ENCODE measurements around the gene MAML3.

MAML3 gene

DNA sequence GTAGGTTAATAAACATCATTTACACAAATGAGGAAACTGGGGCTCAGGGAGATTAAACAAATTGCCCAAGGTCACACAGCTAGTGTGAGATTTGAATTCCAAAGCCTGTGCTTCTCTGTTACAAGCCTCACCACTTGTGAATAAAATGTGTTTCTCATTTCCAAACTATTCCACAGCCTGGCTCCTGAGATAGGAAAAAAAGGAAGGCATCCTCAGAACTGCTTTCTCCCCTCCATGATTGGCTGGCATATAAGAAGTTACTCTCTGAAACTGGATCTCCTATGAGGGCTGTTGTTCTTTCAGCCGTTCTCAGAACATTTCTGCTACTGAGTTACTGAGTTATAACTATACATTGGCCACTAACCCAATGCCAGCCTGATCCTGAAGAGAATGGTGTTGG, 237.9 kb downstream of the MAML3 start:
- no peak for DNase-seq

DNA sequence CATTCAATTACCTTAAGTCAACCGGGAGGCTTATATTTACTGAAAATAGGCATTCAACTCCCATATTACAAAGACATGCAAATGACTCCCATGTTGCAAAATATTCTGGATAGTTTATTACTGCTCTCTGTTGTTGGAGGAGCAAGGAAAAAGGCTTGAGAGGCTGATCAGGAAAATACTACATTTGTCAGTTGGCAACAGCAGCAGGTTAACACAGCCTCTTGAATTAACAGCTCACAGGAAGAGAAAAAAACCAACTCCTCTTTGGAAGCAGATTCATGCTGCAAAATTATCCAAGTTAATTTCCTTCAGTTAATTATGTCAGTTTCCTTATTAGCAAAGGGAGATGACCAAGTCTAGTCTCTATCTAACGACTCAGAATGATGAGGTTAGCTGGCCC, 238.9 kb downstream of the MAML3 start:
- peak; percentile 11 for DNase-seq

DNA sequence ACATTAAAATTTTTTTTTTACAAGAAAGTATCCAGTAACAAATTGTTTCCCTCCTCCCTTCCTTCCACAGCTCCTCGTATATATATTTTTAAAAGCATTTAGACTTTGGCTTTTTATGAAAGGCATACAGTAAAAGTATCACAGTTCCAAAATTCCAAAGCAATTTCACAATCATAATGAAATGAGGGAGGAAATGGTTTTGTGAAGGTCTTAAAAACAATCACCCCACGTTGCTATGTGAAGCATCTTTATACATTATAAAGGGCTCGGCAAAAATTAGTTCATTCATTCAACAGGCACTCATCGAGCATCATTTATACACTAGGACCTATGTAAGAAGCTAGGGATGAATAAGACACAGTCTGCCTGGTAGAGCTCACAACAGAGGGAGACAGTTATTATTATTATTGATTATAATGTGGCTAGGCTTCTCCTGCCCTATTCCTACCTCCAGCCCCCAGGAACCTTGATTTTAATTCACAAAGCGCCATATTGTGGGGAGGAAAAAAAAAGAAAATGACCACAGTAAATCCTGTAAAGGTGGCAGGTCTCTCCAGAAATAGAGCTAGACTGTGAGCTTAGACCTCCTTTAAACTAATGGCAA, 239.9 kb downstream of the MAML3 start:
- no peak for DNase-seq

DNA sequence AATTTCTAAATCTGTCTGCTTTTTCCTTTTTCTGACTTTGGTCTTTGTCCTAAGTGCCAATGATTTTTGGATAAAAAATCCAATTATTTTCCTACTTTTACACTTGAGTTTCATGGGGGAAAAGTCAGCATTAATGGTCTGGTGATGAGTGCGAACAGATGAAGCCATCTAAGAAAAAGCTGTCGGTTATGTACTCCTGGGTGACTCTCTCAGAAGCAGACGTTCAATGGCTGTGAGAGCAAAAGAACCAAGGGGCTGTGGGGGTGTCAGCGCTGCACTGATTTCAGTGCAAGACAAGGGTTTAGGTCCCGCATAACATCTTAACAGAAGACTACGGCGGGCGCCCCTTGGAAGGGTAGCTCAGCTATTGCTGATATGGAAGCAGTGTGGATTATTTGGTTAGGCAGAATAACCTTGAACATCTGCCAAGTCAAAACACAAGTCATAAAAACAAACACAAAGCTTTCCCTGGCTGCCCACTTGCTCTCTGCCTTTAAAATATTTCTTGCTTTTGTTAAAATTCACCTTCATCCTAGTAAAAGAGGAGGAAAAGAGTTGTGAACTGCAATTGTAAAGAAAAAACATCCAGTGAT, 240.5 kb downstream of the MAML3 start:
- peak; percentile 19 for DNase-seq

DNA sequence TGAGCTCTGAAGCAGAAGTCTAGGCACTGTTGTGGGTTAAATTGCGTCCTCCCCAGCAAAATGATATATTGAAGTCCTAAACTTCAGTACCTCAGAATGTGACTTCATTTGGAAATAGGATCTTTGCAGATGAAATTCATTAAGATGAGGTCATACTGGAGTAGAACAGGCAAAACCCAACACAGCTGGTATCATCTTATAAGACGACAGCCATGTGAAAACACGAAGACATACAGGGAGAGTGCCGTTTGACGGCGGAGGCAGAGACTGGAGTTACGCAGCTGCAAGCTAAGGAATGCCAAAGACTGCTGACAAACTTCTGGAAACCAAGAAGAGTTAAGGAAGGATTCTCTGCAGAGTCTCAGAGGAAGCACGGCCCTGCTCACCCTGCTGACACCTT, 241.5 kb downstream of the MAML3 start:
- no peak for DNase-seq

DNA sequence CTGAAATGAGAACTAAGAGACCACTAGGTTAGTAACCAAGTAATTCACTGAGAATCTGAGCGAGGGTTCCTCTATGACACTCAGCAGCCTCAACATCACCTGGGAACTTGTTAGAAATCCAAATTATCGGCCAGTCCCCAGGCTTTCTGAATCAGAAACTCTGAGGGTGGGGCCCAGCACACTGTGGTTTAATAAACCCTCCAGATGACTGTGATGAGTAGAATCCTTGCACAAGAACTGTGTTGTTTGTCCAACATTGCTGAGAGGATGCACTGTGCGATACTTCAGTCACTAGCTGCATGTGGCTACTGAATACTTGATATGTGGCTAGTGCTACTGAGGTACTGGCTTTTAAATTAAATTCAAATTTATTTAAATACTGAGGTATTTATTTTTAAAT, 243.9 kb downstream of the MAML3 start:
- no peak for DNase-seq

DNA sequence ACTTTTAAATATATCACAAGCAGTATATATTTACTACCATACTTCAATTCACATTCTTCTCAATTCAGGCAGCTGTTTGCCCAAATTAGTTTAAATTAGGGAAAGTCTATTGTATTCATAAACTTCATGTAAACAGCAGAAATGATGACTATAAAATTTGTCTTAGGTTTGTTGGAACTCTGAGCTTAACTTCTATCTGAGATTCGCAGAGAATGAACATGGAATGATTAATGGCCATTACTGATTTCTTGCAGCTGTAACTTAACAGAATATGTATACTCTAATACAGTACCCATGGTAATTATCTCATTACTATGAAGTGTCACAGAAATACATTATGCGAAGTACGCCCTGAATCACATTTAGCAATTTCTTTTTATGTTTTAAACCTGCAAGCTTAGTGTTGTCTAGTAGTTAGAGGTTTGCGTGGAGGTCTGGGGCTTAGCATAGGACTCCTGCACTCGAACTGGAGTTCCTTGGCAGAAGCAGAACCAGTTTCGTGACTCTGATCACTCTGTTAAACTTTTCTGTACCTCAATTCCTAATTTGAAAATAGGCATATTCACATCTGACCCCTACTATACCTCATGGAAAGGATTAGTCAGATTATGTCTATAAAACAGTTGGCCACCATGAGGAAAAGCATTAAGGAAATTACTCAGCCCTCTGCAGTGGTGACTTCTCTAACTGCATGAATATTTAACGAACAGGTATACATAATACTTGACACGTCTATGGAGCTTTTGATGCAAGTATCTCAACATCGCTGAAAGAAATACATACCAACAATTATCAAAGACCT, 245.1 kb downstream of the MAML3 start:
- DNase-seq = no peak

DNA sequence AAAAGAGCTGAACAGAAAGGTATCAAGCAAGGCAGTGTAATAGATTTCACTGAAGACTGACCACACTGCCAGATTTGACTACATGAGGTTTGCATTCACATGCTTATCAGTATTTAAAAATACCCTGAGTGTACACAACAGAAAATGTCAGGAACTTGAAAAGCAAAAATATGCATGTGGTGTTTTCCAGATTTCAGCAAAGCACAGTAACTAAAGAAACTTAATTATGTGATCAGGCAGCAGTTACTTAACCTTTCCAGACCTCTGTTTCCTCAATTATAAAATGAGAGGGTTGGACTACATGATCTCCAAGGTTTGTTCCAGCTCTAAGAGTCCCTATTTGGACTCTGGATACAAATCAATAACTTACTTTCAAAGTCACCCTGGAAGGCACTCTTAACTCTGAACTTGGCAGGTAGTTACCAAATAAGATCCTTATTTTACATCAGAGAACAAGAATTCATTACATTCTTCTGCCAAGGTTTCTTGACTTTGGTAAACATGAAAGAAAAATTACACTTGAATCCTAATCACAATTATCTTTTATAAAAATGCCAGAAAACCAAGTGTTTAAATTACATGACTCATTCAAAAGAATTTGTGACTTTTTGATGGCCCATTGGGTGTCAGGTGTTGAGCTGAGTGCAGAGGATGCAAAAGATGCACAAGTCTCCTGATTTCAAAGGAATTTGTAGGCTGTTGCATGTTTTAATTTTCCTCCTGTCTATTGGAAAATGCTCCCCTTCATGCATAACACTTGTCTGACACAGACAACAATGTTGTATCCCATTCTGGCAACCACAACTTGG, 246.8 kb downstream of the MAML3 start:
- DNase-seq = no peak

DNA sequence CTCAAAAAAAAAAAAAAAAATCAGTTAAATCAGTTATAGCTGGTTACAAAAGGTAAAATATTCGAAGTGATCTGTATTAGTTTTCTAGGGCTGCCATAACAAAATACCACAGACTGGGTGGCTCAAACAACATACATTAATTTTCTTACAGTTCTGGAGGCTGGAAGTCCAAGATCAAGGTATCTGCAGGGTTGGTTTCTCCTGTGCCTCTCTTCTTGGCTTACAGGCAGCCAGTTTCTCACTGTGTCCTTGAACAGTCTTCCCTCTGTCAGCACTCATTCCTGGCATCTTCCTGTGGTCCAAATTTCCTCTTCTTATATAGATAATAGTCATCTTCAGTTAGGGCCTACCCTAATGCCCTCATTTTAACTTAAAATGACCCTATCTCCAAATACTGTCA, 248.5 kb downstream of the MAML3 start:
- DNase-seq = no peak

DNA sequence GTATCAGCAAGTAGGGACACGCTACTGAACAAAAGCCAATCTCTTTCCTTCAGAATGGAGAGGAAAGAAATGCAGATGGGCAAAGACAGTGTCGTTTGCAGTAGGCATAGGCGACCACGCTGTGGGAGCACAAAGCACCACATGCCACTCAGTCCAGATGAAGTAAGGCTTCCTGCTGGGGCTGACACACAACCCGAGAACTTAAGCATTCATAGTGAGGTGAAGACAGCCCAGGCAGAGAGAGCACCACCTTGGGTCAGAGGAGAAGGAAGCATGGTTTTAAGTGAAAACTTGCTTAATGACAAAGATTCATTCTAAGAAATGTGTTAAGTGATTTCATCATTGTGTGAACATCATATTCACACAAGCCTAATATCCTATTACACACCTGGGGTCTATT, 249.6 kb downstream of the MAML3 start:
- no peak for DNase-seq

DNA sequence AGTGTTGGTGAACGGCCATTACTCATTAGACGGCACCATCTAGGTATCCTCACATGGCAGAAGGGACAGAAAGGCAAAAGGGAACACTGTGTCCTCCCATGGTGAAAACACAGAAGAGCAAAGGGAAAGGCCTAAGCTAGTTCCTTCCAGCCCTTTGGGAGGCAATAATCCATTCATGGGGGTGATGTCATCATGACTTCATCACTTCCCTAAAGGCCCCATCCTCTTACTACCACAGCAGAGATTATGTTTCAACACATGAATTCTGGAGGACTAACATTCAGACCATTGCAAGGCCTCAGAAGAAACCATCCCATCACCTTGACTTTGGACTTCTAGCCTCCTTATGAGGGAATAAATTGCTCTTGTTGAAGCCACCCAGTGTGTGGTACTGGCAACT, 250.1 kb downstream of the MAML3 start:
- no peak for DNase-seq

DNA sequence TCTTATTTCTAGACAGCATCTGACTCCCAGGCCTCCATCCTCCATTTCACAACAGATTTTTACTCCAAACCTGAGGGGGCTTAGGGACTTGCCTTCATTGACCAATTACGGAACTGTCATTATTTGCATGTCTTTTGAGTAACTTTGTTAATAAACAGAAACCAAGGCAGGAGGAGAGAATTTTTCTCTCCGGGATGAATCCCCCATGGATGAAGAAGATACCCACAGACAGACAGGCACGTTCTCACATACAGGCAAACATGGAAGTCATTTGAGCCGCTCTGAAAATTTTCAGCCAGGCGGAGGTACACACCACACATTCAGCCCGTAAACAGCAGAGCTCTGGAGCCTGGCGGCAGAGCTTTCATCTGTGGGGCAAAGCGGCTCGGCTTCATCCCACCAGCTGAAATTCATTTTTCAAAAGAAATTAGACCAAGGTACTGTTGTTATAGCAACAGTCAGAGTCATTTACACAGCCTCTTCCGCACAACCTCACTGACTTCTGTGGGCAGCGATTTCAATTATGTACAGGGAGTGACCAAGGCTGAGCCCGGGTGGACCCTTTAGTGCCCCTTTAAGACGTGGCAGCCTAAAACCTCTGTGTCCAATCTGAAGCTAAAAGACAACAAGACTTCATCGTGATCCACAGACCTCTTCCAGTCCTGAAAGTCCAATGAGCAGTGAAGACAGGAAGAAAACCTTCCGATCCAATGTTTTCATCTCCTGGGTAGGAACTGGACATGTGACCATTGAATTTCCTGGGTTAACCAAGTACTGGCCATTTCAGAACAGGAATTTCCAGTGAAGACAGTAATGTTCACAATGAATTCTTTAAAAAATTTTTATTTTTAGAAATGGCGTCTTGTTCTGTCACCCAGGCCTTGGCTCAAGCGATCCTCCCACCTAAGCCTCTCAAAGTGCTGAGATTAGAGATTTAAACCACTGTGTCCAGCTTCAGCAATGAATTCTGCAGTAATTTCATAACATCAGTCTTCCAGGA, 251.4 kb downstream of the MAML3 start:
- DNase-seq = no peak

DNA sequence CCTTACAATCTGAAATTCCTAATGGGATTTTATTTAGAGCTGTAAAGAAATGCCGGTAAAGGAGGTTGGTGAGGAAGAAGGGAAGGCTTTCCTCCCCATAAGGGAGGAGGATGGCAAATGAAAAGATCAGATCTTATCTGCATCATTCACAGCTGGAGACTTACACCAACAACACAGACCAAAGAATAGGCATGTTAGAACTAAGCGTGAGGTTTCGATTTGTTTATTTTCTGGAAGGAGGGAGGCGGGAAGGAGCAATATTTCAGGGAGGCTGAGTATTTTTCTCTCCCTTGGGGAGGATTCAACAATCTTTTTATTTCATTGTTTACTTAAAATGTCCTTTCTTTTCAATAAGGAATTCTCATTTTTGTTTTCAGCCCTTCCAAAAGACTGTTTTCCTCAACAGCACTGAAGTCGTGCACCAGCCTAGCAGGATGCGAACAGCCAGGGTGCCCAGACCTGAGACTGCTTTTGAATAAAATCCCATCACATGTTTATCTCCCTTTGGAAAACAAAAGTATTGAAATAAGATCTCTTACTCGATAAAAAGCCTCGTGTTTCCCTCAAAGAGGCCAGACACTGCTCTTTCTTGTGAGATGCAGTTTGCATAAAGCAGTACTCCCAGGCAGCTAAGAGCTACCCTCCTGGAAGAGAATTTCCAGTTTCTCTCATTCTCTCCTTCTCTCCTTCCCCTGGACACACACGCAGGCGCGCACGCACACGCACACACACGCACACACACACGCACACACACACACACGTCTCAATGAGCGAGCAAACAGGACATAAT, 252.3 kb downstream of the MAML3 start:
- DNase-seq = peak; percentile 28

DNA sequence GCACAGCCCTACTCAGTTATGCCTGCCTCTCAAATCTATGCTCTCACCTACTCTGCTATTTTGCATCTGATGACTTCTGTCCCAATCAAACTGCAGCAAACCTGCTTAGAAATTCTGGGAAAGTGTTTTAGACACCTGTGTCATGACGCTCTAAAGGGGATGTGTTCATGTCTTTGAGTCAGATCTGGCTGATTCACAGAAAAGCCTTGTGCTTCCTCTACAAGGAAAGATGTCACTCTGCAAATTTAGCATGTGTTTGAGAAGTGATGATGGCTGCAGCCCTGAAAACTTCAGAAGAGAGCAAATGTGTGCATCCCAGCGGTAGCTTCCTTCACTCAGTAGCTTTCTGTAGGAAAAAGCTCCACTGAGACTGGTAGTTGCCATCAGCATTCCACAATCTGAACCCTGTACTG, 253.0 kb downstream of the MAML3 start:
- DNase-seq = no peak

DNA sequence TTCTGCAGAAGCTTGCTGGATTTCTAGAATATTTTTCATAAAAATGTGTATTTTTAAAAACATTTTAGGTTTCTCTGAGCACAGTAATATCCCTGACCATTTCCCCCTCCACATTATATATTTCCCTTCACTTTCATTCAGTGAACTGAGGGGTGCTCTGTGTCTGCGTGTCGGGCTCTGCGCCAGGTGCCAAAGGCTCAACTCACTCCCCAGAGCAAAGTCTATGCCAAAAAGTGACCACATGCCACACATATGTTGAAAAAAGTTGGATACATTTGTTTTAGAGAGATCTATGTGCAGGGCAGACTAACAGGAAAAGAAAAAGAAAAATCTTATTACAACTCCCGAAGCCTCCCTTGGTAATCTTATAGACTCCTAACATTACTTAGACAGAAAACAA, 254.6 kb downstream of the MAML3 start:
- no peak for DNase-seq

DNA sequence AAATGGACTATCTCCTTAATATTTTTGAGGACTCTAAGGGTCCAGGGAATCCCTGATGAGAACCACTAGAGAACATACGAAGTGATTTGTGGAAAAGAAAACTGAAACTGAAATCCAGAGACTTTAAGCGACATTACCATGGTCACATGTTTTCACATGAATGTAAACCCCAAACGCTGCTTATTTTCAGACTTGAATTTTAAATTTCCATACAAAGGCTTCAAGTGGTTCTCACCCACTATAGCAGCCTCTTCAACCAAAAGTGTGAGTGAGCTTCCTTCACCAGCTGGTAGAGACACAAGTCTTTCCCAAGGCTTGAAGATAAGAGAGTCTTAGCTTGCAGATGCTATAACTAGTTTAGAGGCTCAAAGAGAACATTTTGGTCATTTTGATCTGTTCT, 255.7 kb downstream of the MAML3 start:
- DNase-seq = no peak

DNA sequence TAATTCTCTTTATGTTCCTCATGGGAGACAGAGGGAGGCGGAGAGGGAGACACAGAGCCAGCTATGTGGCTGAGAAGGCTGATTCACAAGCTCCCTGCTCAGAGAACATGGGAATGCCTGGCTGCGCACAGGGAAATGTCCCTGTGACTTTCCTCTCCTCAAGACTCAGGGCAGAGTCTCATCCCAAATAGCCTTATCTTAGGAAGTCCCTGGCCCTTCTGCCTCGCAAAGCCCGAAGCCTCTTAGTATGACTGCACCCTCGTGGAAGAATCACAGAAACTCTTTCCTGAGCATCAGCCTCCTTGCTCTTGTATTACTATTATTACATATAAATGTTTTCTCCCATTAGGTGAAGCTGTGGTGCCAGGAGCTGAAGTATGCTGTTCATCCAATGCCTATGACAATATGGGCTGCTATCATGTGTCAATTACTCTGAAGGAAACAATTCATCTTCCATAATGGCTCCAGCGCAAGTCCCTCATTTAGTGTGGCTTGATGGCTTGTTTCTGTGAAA, 257.8 kb downstream of the MAML3 start:
- DNase-seq = no peak

DNA sequence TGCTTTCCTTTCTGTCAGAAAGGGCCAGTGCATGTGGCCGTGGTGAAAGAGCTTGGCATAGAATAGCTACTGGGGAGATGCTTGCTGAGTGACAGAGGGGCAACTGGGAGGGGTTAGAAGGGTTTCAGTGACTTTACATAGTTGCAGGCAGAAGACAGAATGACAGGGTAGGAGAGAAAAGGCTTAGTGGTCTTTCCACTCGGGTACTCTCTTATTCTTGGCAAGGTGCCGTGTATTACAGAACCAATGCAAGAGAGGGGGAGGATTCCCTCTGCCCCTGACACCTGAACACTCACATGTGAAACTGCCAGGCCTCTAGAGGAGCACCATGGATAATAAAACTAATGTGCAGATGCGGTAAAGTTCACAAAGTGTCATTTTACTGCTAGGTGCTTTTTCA, 260.2 kb downstream of the MAML3 start:
- DNase-seq = no peak

DNA sequence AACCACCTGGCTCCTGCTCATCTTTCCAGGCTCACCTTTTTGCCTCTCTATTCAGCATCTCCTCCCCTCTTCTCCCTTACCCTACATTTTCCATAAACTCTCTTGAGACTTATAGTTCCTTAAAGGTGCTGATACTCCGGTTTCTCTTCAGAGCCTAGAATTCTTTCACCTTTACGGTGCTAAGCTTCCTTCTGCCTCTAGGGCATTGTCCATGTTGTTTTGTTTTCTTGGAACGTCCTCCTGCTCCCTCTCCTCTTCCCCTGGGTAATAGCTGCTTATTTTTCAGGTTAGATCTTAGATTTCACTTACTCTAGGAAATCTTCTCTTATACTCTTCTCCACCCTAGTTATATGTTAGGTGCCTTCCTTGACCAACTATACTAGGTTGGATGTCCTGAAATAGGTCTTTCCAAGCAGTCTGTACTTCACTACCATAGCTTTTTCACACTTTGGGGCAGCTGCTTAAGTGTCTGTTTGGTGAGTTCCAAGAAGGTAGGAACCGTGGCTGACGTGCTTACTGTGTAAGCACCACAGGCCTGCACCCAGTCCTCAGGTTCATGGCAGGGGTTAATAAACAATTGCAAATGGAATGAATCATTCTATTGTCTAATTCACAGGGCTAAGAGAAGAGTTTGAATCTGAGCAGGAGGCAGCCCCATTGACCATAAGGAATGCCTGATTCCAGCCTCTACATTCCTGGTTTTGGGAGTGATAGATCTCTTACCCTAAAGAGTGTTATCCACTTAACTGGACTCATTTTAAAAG, 260.8 kb downstream of the MAML3 start:
- no peak for DNase-seq

DNA sequence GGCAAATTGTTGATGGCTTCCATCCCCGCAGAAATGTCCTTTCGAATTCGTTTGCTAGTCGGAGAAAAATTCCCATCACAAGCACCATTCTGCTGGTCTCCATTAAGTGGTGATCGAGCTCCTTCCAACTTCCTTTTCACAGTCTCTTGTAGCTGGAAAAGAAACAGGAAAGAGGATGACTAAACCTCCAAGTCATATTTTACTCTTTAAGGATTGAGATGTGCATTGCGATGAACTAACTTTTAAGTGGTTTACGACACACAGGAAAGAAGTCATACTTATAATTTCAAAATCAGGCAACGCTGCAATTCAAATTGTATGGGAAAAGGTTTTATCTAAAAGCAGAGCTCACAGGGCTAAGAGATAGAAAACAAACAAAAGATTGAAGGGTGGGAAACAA, 263.2 kb downstream of the MAML3 start:
- no peak for DNase-seq

Measured in NCI-H345 (cell line).